Right lobe of liver (tissue), 4 donors: Measurements from ENCODE around the gene DOK4.

Experiments used
- CTCF ChIP-seq, 4 donors: fragments of 200-600 bp in 3 of 4; fragments of 450-650 bp in 1 of 4; IDR thresholded peaks; one replicate each; pipeline versions ENCODE4 v1.5.1 to v1.8.0; 2016 to 2022; ENCODE audit warnings: antibody characterized with exemption in 4 of 4, mild to moderate bottlenecking in 2 of 4
- POLR2A ChIP-seq: fragments of 450-650 bp; IDR thresholded peaks from one replicate; pipeline ENCODE4 v1.6.1; 2017; ENCODE audit warnings: antibody characterized with exemption, mild to moderate bottlenecking
- donor health status: DM: no; HTN: no; CAD: no.
- donor health status: DM: no; HTN: no; CAD: no.
- donor health status: DM: no; HTN: yes; CAD: no.

- TF ChIP-seq POLR2A (no peak), CTCF (IDR thresholded peaks at IDR 0.05) (no peak)
Observed at GRCh38 chr16:57493767-57494166, 7.5 kb upstream of the DOK4 start.
